Measurements from ENCODE around the gene SPHK1.

DNA sequence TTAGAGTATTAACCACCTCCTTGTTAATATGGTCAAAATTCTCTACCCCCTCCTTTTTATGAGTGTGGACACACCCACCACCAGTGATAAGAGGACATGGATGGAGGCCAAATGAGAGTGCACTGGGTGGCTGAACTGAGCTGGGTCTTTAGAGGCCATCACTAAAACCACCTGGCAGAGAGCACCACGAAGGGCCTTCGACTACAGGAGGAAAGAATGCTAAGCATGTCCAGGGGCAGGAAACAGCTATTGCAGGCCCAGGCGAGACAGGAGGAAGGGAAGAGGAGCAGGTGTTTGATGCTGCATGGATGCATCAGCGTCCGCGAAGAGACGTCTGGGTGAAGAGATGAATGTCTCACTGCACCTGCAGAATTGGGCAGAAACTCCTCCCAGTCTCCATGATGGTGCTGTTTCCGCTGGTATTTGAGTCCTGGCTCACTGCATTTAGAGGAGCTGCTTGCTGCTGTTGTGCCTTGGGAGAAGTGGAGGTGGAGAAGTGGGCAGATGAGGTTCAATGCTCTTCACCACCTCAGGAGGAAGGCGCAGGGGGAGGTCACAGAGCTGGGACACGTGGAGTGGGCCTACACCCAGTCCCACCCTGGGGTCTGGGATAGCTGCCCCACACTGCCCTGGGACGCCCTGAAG, 33.2 kb downstream of the SPHK1 start:
- TF ChIP-seq, protein P1, sequence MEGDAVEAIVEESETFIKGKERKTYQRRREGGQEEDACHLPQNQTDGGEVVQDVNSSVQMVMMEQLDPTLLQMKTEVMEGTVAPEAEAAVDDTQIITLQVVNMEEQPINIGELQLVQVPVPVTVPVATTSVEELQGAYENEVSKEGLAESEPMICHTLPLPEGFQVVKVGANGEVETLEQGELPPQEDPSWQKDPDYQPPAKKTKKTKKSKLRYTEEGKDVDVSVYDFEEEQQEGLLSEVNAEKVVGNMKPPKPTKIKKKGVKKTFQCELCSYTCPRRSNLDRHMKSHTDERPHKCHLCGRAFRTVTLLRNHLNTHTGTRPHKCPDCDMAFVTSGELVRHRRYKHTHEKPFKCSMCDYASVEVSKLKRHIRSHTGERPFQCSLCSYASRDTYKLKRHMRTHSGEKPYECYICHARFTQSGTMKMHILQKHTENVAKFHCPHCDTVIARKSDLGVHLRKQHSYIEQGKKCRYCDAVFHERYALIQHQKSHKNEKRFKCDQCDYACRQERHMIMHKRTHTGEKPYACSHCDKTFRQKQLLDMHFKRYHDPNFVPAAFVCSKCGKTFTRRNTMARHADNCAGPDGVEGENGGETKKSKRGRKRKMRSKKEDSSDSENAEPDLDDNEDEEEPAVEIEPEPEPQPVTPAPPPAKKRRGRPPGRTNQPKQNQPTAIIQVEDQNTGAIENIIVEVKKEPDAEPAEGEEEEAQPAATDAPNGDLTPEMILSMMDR (conservative IDR thresholded peaks at IDR 0.05; ENCODE audit: low read length), result no peak
- TF ChIP-seq EZH2phosphoT487 (IDR thresholded peaks at IDR 0.05; ENCODE audit: borderline replicate concordance, low read depth, low read length), result no peak
